Mucosa of rectum (tissue), 2 donors: ENCODE results near the gene PLXNA2.

Experiments used
- H3K27ac ChIP-seq, 2 donors: one replicate each; pipeline ENCODE4 v1.7.0; 2013; ENCODE audit warnings: inconsistent platforms in 2 of 2, low read depth in 2 of 2, low read length in 2 of 2
- H3K27me3 ChIP-seq, 2 donors: one replicate each; pipeline ENCODE4 v1.7.0; 2013; ENCODE audit warnings: low read length in 2 of 2; ENCODE audit not compliant: control insufficient read depth in 2 of 2, insufficient read depth in 2 of 2
- H3K36me3 ChIP-seq, 2 donors: one replicate each; pipeline ENCODE4 v1.7.0; 2013; ENCODE audit warnings: low read length in 2 of 2; ENCODE audit not compliant: control insufficient read depth in 2 of 2, insufficient read depth in 2 of 2
- H3K4me1 ChIP-seq, 2 donors: one replicate each; pipeline ENCODE4 v1.7.0; 2013; ENCODE audit warnings: low read length in 2 of 2, mild to moderate bottlenecking in 1 of 2; ENCODE audit not compliant: control insufficient read depth in 2 of 2, insufficient read depth in 2 of 2
- H3K4me3 ChIP-seq, 2 donors: one replicate each; pipeline ENCODE4 v1.7.0; 2013; ENCODE audit warnings: low read length in 2 of 2
- H3K9ac ChIP-seq, 2 donors: one replicate each; pipeline ENCODE4 v1.7.0; 2013; ENCODE audit warnings: low read length in 2 of 2, low read depth in 1 of 2, mild to moderate bottlenecking in 1 of 2
- H3K9me3 ChIP-seq, 2 donors: one replicate each; pipeline ENCODE4 v1.7.0; 2013; ENCODE audit warnings: low read length in 2 of 2; ENCODE audit not compliant: control insufficient read depth in 2 of 2
- donor health status: healthy.
- donor health status: Normal muscosa, but diverticular disease.

PLXNA2 gene

DNA sequence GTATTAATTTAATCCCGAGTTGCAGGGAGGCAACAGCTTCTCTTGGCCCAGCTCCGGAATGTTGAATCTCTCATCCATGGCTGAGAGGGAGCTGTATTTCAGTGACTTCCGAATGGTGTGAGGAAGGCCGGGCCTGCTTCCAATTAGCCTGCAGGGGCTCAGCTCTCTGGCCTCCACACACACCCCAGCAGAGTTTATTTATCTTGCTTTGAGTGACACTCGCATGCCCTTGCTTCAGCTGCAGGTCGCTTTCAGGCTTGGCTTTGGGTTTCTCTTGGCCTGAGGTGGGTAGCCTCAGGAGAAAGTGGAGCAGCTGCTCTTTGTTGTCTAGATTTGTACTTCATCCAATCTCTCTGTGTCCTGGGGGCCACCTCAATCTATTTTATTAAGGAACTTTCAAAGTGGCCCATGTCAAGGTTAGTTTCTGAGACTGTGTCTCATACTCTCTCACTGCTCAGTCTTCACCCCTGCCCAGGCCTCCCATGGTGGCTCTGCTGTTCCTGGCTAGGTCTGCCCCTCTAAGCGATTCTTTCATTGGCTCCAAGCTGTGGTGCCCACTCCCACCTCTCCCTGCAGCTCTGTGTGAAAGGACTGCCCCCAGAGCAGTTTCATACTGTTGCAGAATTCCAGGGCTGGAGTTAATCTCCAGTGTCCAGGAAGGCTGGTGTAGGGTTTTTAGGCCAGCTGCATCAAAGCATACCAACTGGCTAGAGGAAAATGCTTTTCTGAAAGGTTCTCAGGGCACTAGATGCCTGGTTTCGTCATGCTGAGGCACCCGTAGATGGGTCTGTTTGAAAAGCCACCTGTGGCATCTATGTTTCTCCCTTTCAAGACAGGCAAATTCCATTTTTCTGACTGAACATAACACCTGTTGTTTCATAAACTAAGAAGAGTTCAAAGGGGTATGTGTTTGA is 153.5 kb downstream of the PLXNA2 start:
- peaks cover 3 to 8% of the 10 kb centered on the region in 2 donors for H3K4me1 ChIP-seq
- H3K4me3 ChIP-seq: no peak overlapping the region
- no peak overlapping the region for H3K9ac ChIP-seq
- H3K9me3 ChIP-seq: no peaks in the 10 kb centered on the region
- peaks cover 50 to 67% of the 10 kb centered on the region in 2 donors for H3K36me3 ChIP-seq
- no peaks in the 10 kb centered on the region for H3K27me3 ChIP-seq
- no peak overlapping the region for H3K27ac ChIP-seq

DNA sequence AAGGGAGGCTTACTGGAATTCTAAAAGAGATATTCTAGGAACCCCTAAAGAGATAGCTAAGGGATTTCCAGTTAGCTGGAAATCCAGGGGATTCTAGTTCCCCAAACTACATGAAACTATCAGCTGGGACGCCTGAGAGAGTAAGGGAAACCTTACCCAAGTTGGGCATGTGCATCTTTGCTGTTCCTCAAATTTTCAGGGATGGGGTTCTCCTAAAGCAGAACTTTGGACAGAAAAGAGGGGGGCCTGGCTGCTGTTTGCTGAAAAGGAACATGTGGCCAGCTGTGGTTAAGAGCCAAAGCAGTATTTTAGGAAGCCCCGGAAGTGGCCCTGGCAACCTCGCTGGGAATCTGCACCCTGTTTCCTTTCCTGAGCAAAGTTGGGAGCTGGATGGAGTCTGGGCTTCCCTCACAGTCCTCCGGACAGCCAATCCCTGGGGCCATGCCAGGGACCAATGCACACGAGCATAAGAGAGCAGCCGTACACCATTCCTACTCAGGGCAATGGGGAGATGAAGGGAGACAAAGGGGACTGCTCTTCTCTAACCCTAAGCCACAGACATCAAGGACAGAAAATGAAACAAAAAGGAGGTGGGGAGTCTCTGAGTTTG is 154.3 kb downstream of the PLXNA2 start:
- no peak overlapping the region for H3K4me3 ChIP-seq
- no peaks in the 10 kb centered on the region for H3K9me3 ChIP-seq
- no peaks in the 10 kb centered on the region for H3K27me3 ChIP-seq
- H3K27ac ChIP-seq: no peak overlapping the region
- no peak overlapping the region for H3K9ac ChIP-seq
- peaks cover 44 to 61% of the 10 kb centered on the region in 2 donors for H3K36me3 ChIP-seq
- peaks cover 3 to 8% of the 10 kb centered on the region in 2 donors for H3K4me1 ChIP-seq

GRCh38 chr1:208089149-208089548 is 155.0 kb downstream of the PLXNA2 start:
- H3K4me3 ChIP-seq: no peak overlapping the region
- H3K27me3 ChIP-seq: no peaks in the 10 kb centered on the region
- H3K9ac ChIP-seq: no peak overlapping the region
- H3K4me1 ChIP-seq: peaks cover 3 to 8% of the 10 kb centered on the region in 2 donors
- peaks cover 49 to 60% of the 10 kb centered on the region in 2 donors for H3K36me3 ChIP-seq
- no peaks in the 10 kb centered on the region for H3K9me3 ChIP-seq
- no peak overlapping the region for H3K27ac ChIP-seq

GRCh38 chr1:208088319-208088718 is 155.9 kb downstream of the PLXNA2 start:
- peaks cover 51 to 54% of the 10 kb centered on the region in 2 donors for H3K36me3 ChIP-seq
- no peak overlapping the region for H3K4me3 ChIP-seq
- no peak overlapping the region for H3K9ac ChIP-seq
- H3K9me3 ChIP-seq: no peaks in the 10 kb centered on the region
- H3K27ac ChIP-seq: no peak overlapping the region
- H3K27me3 ChIP-seq: no peaks in the 10 kb centered on the region
- H3K4me1 ChIP-seq: peaks cover 3 to 8% of the 10 kb centered on the region in 2 donors

DNA sequence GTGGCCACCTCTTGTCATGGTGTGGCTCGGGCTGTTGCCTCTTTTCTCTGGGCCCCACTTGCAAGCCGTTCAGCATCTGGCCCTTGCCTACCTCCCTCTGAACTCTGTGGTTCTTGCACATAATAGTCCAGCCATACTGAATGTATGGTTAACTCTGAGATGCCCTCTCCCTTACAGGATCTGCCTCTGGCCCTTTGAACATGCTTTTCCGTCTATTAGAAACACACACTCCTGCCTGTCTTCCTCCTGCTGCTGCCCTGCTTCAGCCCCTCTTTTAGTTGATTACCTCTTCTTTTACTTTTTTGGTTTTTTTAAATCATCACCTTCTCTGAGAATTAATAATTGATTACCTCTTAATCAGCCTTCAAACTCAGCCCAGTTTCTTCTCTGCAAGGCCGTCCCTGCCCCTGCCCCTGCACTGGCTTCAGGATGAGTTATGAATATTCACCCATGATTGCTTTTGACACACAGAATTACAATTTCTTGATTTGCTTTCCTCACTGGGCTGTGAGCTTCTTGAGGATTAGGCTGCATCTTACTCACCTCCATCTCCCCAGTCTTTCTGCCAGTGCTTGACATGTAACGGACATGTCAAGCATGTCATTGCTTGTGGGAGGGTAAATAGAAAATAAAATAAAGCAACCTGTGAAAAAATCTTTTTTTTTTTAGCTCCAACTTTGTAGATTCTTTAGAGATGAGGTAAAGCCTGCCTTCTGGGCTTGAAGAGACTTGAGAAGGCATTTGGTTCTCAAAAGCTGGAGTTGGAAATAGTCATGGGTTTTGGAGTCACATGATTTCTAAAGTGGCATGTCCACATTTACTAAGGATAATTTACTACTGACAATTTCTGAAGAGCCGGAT is 158.3 kb downstream of the PLXNA2 start:
- Histone ChIP-seq H3K9me3 (no peaks in the 10 kb centered on the region), H3K27me3 (no peaks in the 10 kb centered on the region), H3K4me3 (peak overlapping the region; percentile 36 to 41), H3K27ac (peak overlapping the region; percentile 38 to 43), H3K9ac (no peak overlapping the region), H3K4me1 (peaks cover 3 to 8% of the 10 kb centered on the region in 2 donors), H3K36me3 (peaks cover 45 to 50% of the 10 kb centered on the region in 2 donors)

GRCh38 chr1:208084764-208085163 is 159.4 kb downstream of the PLXNA2 start:
- H3K9ac ChIP-seq: no peak overlapping the region

GRCh38 chr1:208084220-208084619 is 160.0 kb downstream of the PLXNA2 start:
- Histone ChIP-seq H3K4me1 (peaks cover 3 to 8% of the 10 kb centered on the region in 2 donors), H3K4me3 (no peak overlapping the region), H3K9ac (no peak overlapping the region), H3K27ac (no peak overlapping the region), H3K27me3 (no peaks in the 10 kb centered on the region), H3K36me3 (peaks cover 51 to 53% of the 10 kb centered on the region in 2 donors), H3K9me3 (no peaks in the 10 kb centered on the region)

More at GRCh38 chr1:208084764-208085163, 159.4 kb downstream of the PLXNA2 start:
- H3K27me3 ChIP-seq: no peaks in the 10 kb centered on the region
- H3K4me1 ChIP-seq: peaks cover 3 to 8% of the 10 kb centered on the region in 2 donors
- no peak overlapping the region for H3K4me3 ChIP-seq
- no peak overlapping the region for H3K27ac ChIP-seq
- H3K36me3 ChIP-seq: peaks cover 49 to 53% of the 10 kb centered on the region in 2 donors
- no peaks in the 10 kb centered on the region for H3K9me3 ChIP-seq

DNA sequence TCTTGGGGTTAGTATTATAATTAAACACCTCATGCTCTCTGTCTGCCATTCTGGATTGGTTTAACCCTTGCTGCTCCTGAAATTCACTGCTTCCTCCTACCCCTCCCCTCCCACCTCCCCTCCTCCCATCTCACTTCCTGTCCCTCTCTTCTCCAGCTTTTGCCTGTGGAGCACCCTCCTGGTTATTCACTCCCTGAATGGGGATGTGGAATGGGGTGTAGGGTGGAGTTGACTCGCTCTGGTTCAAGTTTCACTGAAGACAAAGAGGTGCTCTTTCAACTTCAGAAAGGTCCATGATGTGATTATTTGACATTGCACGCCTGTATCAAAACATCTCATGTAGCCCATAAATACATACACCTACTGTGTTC is 160.5 kb downstream of the PLXNA2 start:
- H3K27me3 ChIP-seq: no peaks in the 10 kb centered on the region
- H3K4me1 ChIP-seq: peaks cover 3 to 8% of the 10 kb centered on the region in 2 donors
- H3K9ac ChIP-seq: no peak overlapping the region
- peaks cover 51 to 54% of the 10 kb centered on the region in 2 donors for H3K36me3 ChIP-seq
- H3K4me3 ChIP-seq: no peak overlapping the region
- H3K9me3 ChIP-seq: no peaks in the 10 kb centered on the region
- no peak overlapping the region for H3K27ac ChIP-seq

DNA sequence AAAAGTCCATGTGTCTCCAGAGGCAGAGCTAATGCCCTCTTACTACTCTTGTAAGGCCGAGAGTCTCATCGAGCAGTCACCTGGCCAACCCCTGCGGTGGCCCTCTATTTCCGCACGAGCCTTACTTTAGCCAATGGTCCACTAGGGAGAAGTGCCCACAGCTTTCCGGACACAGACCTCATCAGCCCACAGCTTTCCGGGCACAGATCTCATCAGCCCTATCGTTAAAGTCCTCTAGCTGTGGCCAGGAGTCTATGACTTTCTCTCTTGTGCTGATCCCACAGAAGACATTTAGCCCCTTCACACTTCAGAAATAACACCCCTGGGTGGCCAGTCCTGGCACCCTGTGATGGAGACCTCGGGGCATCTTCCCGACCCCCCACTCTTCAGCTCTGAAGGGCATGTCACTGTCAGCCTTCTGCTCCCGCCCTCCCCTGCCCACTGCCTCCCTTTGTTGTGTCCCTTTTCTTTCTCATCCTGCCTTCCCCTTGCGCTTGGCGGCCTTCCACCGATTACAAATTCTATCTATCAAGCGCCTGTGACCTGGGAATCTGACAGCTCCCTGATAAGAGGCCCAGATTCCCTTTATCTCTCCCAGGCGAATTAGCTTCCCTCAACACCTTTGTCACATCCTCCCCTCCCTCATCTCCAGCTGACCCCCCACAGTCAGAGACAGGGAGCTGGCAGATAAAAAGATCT is 161.0 kb downstream of the PLXNA2 start:
- H3K36me3 ChIP-seq: peaks cover 51 to 58% of the 10 kb centered on the region in 2 donors
- H3K4me1 ChIP-seq: peaks cover 3 to 8% of the 10 kb centered on the region in 2 donors
- H3K4me3 ChIP-seq: no peak overlapping the region
- H3K9ac ChIP-seq: no peak overlapping the region
- H3K9me3 ChIP-seq: no peaks in the 10 kb centered on the region
- H3K27ac ChIP-seq: no peak overlapping the region
- no peaks in the 10 kb centered on the region for H3K27me3 ChIP-seq
